GM18867 (cell line): ENCODE measurements around the gene MCRS1.
"Not testable (repeated sequence)": the region's sequence is repeated elsewhere in the genome, so short reads cannot be mapped to it uniquely, and the experiment has no call there.

Experiments
- ATAC-seq: cut with Tn5 transposase; IDR thresholded peaks from one replicate; pipeline ENCODE4 v1.9.1; 2021; ENCODE audit warnings: mild to moderate bottlenecking, moderate library complexity; ENCODE audit not compliant: unreplicated experiment

The MCRS1 gene

DNA sequence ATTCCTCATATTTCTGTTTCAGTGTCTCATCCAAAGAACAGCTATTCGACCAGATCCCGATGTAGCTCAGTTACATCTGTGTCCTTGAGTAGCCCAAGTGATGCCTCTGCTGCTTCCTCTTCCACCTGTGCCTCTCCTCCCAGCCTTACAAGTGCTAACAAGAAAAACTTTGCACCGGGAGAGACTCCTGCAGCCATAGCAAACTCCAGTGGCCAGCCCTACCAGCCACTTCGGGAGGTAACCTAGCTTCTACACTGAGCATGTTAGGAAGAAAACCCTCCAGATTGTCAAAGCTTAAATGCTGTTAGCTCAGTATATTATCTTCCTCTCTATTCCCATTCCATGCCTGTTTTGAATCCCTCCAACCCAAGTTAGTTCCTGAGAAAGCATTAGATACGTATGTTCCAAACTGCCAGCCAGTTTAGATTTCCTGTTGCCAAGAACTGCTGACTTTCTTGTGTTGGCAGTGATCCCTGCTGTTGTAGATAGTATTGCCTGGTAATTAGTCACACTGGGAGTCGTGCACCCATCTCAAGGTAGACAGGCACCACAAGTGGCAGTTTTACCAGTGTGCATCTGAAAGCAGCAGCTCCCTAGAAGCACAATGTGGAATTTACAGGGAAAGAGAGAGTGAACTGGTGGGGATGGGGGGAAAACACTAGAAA, 43.1 kb downstream of the MCRS1 start:
- no peak for ATAC-seq

DNA sequence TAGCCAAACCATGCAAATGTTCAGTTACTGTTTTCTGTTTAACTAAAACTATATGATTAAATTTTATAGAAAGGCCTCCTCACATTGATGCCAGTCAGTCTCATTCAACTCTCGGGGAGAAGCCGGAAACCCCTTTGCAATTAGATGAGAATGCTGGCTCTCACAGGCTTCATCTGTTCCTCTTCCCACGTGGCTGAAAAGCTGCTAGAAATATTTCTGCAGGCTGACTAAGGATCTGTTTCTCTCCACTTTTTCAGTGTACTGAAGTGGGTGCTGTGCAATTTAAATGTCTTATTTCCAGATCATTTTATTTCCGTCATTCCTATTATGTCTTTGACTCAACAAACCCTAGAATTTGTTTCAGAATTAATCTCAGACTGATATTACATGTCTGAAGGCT, 46.6 kb downstream of the MCRS1 start:
- ATAC-seq = no peak

DNA sequence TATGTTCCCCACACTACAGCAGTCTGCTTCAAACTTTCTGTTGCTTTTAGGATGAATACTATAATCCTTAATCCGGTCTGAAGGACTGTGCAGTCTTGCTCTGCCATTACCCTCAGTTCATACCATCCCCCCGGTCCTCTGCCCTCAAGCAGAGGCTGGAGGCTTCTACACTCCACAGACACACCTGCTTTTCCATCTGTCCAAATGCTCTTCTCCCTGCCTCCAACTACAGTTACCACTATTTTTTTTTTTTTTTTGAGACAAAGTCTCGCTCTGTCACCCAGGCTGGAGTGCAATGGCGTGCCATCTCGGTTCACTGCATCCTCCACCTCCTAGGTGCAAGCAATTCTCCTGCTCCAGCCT, 48.4 kb downstream of the MCRS1 start:
- no peak for ATAC-seq

DNA sequence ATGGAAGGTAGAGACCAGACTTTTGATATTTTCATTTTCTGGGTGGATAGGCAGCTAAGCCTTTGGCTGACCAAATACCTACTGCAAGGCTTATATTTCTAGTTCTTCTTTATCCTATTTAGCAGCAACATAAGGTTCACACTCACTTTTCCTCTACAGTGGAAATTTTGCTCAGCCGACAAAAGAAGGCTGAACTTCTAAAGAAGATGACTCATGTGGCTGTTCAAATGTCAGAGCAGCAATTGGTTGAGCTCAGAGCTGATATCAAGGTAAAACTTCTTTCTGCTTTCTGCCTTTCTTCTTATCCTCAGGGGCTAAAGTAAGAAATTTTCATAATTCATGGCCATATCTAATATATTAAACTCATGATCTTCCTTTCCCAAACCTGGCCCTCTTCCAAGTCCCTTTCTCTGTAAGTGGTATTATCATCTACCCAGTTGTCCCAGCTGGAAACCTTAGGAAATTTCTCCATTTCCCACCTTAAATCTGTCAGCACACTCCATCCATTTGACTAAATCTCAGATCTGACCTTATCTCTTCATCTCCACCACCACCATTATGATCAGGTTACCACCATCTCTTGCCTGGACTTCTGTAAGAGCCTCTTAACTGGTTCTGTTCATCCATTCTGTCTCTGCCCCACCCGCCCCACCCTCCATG, 48.9 kb downstream of the MCRS1 start:
- no peak for ATAC-seq

DNA sequence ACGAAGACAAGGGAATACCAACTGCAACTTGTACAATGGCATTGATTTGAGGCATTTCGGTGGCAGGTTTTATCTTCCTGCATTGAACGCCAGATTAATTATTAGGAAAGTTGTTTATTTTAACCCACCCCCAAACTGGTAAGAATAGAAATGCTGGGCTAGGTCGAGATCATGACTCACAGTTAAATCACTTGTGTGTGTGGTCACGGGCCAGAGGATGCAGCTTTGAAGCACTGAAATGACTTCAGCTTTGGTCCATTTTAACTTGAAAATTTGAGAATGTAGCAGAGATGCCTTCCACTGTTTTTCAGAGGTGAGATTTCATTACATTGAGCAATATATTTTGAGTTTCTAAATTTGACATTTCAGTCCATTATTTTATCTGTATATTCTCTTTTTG, 52.7 kb downstream of the MCRS1 start:
- no peak for ATAC-seq

DNA sequence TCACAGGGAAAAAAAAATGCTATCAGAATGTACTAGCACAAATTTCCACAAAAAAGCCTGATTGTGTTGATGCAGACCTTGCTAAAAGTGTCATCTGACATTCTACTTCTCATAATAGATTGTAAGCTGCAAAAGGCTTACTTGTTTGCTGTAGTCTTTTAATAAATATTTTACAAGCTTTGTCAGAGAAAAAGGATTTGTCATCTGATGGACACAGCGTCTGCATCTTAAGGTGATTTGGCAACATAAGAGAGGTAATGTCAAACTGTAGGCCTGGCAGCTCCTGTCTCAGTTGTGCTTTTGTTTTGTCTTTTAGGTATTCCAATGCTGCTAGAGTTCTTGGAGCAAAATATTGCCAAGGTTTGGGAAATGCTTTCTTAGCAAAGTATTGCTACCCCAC, 55.4 kb downstream of the MCRS1 start:
- no peak for ATAC-seq

DNA sequence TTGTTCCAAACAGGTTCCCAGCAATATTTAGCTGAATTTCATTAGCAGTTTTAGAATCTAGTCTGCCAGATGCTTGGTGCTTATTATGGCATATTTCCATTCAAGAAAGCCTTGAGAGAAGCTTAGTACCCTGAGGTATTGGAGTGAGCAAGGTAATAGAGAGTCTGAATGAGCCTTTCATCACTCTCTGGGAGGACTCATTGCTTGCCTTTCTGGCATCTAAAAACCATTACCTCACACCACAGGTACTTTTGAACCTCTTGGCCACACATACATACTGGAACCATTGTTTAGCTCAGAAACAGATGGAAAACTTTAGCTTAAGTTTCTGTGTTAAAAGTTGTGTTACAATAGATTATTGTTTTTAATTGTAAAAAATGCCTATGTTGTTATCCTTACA, 56.5 kb downstream of the MCRS1 start:
- ATAC-seq = no peak

DNA sequence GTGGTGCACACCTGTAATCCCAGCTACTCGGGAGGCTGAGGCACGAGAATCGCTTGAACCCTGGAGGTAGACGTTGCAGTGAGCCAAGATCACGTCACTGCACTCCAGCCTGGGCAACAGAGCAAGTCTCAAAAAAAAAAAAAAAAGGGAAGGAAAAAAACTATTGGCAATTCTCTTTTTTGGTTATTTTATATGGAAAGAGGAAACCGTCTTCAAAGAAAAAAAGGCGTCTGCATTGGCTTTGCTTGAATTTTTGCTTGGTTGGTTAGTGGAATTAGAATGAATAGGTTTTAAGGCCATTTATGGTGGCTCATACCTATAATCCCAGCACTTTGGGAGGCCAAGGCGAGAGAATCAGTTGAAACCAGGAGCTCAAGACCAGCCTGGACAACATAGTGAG, 58.3 kb downstream of the MCRS1 start:
- ATAC-seq = not testable (repeated sequence)
